GM21447 (cell line): ENCODE results near the gene LIME1.

Experiments used
- ATAC-seq: cut with Tn5 transposase; IDR thresholded peaks from one replicate; pipeline ENCODE4 v1.9.1; 2021; ENCODE audit not compliant: unreplicated experiment

Gene LIME1

GRCh38 chr20:63737945-63738686 lies 1.7 kb downstream of the LIME1 start:
- no peak for ATAC-seq

- ATAC-seq, result no peak
These were observed 2.2 kb downstream of the LIME1 start for GRCh38 chr20:63738687-63739129.

GRCh38 chr20:63739130-63740069 lies 2.9 kb downstream of the LIME1 start, which contains the start of gene SLC2A4RG:
Gene SLC2A4RG, plus strand, starts transcription at chr20:63739776. Its CDS starts 137 bp downstream, at chr20:63739913.
- ATAC-seq, result peak; percentile 34

- ATAC-seq, result no peak
These were observed 3.7 kb downstream of the LIME1 start for GRCh38 chr20:63740070-63740626.

- no peak for ATAC-seq
These were observed 4.3 kb downstream of the LIME1 start for GRCh38 chr20:63740627-63741353.

- no peak for ATAC-seq
These were observed 4.9 kb downstream of the LIME1 start for GRCh38 chr20:63741354-63741675.

- ATAC-seq, result no peak
These were observed 5.4 kb downstream of the LIME1 start for GRCh38 chr20:63741676-63742380.

GRCh38 chr20:63742381-63743024 lies 6.0 kb downstream of the LIME1 start:
- ATAC-seq, result no peak

GRCh38 chr20:63743210-63743970 lies 6.9 kb downstream of the LIME1 start:
- ATAC-seq, result no peak

GRCh38 chr20:63744158-63744557 lies 7.7 kb downstream of the LIME1 start:
- ATAC-seq, result no peak

- no peak for ATAC-seq
These were observed 8.3 kb downstream of the LIME1 start for GRCh38 chr20:63744574-63745423.

- ATAC-seq, result no peak
These were observed 9.0 kb downstream of the LIME1 start for GRCh38 chr20:63745424-63745805.

GRCh38 chr20:63745961-63746731 lies 9.7 kb downstream of the LIME1 start:
- no peak for ATAC-seq

GRCh38 chr20:63746751-63747315 lies 10.4 kb downstream of the LIME1 start:
- ATAC-seq, result no peak

- ATAC-seq, result no peak
These were observed 11.2 kb downstream of the LIME1 start for GRCh38 chr20:63747622-63748069.

GRCh38 chr20:63748070-63748933 lies 11.8 kb downstream of the LIME1 start:
- ATAC-seq, result no peak
